Neuronal stem cell (in vitro differentiated cells): ENCODE measurements around the gene ETV2.

Source experiments
- DNase-seq: peaks from one replicate; pipeline ENCODE4 v3.0.0-alpha.2; 2013; ENCODE audit warnings: low spot score
- H2AFZ ChIP-seq: one replicate; pipeline ENCODE4 v1.6.1; 2013; ENCODE audit warnings: mild to moderate bottlenecking, low read length, inconsistent platforms
- H2AK5ac ChIP-seq: 2 replicates; pipeline ENCODE4 v1.6.1; 2013; ENCODE audit warnings: low read depth, mild to moderate bottlenecking, inconsistent platforms, low read length, moderate library complexity, mixed read lengths
- H2BK120ac ChIP-seq: 2 replicates; pipeline ENCODE4 v1.6.1; 2013; ENCODE audit warnings: low read depth, mild to moderate bottlenecking, inconsistent platforms, low read length, moderate library complexity, mixed read lengths
- H2BK12ac ChIP-seq: one replicate; pipeline ENCODE4 v1.6.1; 2013; ENCODE audit warnings: low read length, inconsistent platforms
- H2BK15ac ChIP-seq: 2 replicates; pipeline ENCODE4 v1.6.1; 2013; ENCODE audit warnings: mild to moderate bottlenecking, low read length, inconsistent platforms, mixed read lengths
- H2BK5ac ChIP-seq: one replicate; pipeline ENCODE4 v1.6.1; 2013; ENCODE audit warnings: inconsistent platforms, mild to moderate bottlenecking, low read length, moderate library complexity
- H3K14ac ChIP-seq: one replicate; pipeline ENCODE4 v1.6.1; 2013; ENCODE audit warnings: low read length, inconsistent platforms
- H3K18ac ChIP-seq: 2 replicates; pipeline ENCODE4 v1.6.1; 2013; ENCODE audit warnings: low read length, inconsistent platforms
- H3K23ac ChIP-seq: 2 replicates; pipeline ENCODE4 v1.6.1; 2013; ENCODE audit warnings: low read depth, mild to moderate bottlenecking, mixed read lengths, low read length, inconsistent platforms; ENCODE audit not compliant: poor library complexity
- H3K27ac ChIP-seq: replicated peaks from 3 replicates; pipeline ENCODE4 v1.5.1; 2013; ENCODE audit warnings: low read length, inconsistent platforms
- H3K27me3 ChIP-seq, 3 experiments: 2 replicates each; pipeline ENCODE4 v1.6.1; 2013; ENCODE audit warnings: low read length in 3 of 3, mild to moderate bottlenecking in 2 of 3, inconsistent platforms in 1 of 3, low read depth in 1 of 3, mixed read lengths in 1 of 3, moderate library complexity in 1 of 3; ENCODE audit not compliant: control insufficient read depth in 3 of 3, insufficient read depth in 3 of 3
- H3K36me3 ChIP-seq, 2 donors: replicated peaks in 1 of 2; 2 replicates each; pipeline ENCODE4 v1.6.1; 2013; ENCODE audit warnings: low read length in 2 of 2; ENCODE audit not compliant: control insufficient read depth in 2 of 2, insufficient read depth in 2 of 2
- H3K4ac ChIP-seq: 2 replicates; pipeline ENCODE4 v1.6.1; 2013; ENCODE audit warnings: inconsistent platforms, mild to moderate bottlenecking, low read length, moderate library complexity
- H3K4me1 ChIP-seq, 2 donors: 1 replicate in 1 of 2; 2 replicates in 1 of 2; pipeline ENCODE4 v1.6.1; 2013; ENCODE audit warnings: low read length in 2 of 2, low read depth in 1 of 2; ENCODE audit not compliant: control insufficient read depth in 2 of 2, insufficient read depth in 1 of 2
- H3K4me2 ChIP-seq: one replicate; pipeline ENCODE4 v1.6.1; 2013; ENCODE audit warnings: mild to moderate bottlenecking, low read length, inconsistent platforms; ENCODE audit not compliant: insufficient read depth, poor library complexity, severe bottlenecking
- H3K4me3 ChIP-seq, 2 donors: 2 replicates each; pipeline ENCODE4 v1.5.1; 2013; ENCODE audit warnings: low read length in 2 of 2, mild to moderate bottlenecking in 2 of 2, inconsistent platforms in 1 of 2, moderate library complexity in 1 of 2
- H3K79me1 ChIP-seq: one replicate; pipeline ENCODE4 v1.6.1; 2013; ENCODE audit warnings: low read depth, mild to moderate bottlenecking, inconsistent platforms, low read length, moderate library complexity
- H3K9ac ChIP-seq: one replicate; pipeline ENCODE4 v1.6.1; 2013; ENCODE audit warnings: mild to moderate bottlenecking, low read depth, low read length, inconsistent platforms; ENCODE audit not compliant: poor library complexity
- H3K9me3 ChIP-seq, 2 donors: replicated peaks in 1 of 2; 2 replicates each; pipeline versions ENCODE3 to v1.6.1; 2013; ENCODE audit warnings: low read length in 2 of 2, mild to moderate bottlenecking in 2 of 2, inconsistent platforms in 1 of 2, low read depth in 1 of 2, mixed read lengths in 1 of 2, moderate library complexity in 1 of 2; ENCODE audit not compliant: control insufficient read depth in 2 of 2, insufficient read depth in 1 of 2
- H4K8ac ChIP-seq: one replicate; pipeline ENCODE4 v1.6.1; 2013; ENCODE audit warnings: low read depth, mild to moderate bottlenecking, inconsistent platforms, low read length, moderate library complexity
- H4K91ac ChIP-seq: one replicate; pipeline ENCODE4 v1.6.1; 2013; ENCODE audit warnings: low read length, low read depth, mild to moderate bottlenecking, inconsistent platforms; ENCODE audit not compliant: poor library complexity
- WGBS, 2 donors: extraction: QIAGEN DNeasy Blood & Tissue Kit; methylation state at CpG; one replicate each; pipeline ENCODE4 v1.1.7; 2013; ENCODE audit warnings: missing lambda C conversion rate in 2 of 2, mixed read lengths in 1 of 2; ENCODE audit not compliant: insufficient read length in 2 of 2, insufficient replicate concordance in 1 of 2; ENCODE audit errors: extremely low coverage in 2 of 2; 5-methylcytosine and 5-hydroxymethylcytosine counted together

Gene ETV2

DNA sequence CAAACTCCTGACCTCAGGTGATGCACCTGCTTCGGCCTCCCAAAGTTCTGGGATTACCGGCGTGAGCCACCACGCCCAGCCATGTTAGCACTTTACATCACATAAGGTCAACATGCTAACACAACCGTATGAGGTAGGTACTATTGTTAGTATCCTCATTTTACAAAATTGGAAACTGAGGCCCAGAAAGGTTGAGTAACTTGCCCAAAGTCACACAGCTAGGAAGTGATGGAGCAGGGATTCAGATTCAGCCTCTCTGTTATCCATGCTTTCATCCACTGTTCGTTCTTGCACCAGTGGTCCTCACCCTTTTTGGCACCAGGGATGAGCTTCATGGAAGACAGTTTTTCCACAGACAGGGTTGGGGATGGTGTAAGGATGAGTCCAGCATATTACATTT is 15.2 kb downstream of the ETV2 start:
- Histone ChIP-seq H2BK5ac (no peak overlapping the region), H3K9ac (no peak overlapping the region), H3K79me1 (no peaks in the 10 kb centered on the region), H2AK5ac (no peak overlapping the region), H2BK120ac (no peak overlapping the region), H2AFZ (no peak overlapping the region), H2BK12ac (no peak overlapping the region), H3K27ac (no peak overlapping the region), H3K27me3 (no peaks in the 10 kb centered on the region), H3K14ac (no peak overlapping the region), H3K4me3 (no peak overlapping the region), H3K9me3 (no peaks in the 10 kb centered on the region), H3K4ac (no peak overlapping the region), H3K36me3 (peaks cover 22 to 83% of the 10 kb centered on the region in 2 donors), H3K18ac (no peak overlapping the region), H4K8ac (no peak overlapping the region), H4K91ac (no peak overlapping the region), H2BK15ac (no peak overlapping the region), H3K4me2 (no peak overlapping the region), H3K4me1 (no peaks in the 10 kb centered on the region), H3K23ac (no peak overlapping the region)
- no CpG with 5 or more reads among the region's 6 CpGs for WGBS, 2 donors
- DNase-seq, result no peak

- Histone ChIP-seq H3K4me2 (no peak overlapping the region), H2AK5ac (no peak overlapping the region), H3K79me1 (no peaks in the 10 kb centered on the region), H3K9me3 (no peaks in the 10 kb centered on the region), H3K18ac (no peak overlapping the region), H3K9ac (no peak overlapping the region), H2BK15ac (no peak overlapping the region), H3K4ac (no peak overlapping the region), H4K91ac (no peak overlapping the region), H2BK120ac (no peak overlapping the region), H2BK5ac (no peak overlapping the region), H3K23ac (no peak overlapping the region), H2BK12ac (no peak overlapping the region), H3K4me3 (no peak overlapping the region), H3K4me1 (no peaks in the 10 kb centered on the region), H4K8ac (no peak overlapping the region), H3K27ac (no peak overlapping the region), H3K36me3 (peaks cover 22 to 90% of the 10 kb centered on the region in 2 donors), H2AFZ (no peak overlapping the region), H3K14ac (no peak overlapping the region), H3K27me3 (no peaks in the 10 kb centered on the region)
- DNase-seq, result no peak
- WGBS, 2 donors, result no CpG with 5 or more reads among the region's 15 CpGs
These were observed 16.6 kb downstream of the ETV2 start for GRCh38 chr19:35657904-35658700.

DNA sequence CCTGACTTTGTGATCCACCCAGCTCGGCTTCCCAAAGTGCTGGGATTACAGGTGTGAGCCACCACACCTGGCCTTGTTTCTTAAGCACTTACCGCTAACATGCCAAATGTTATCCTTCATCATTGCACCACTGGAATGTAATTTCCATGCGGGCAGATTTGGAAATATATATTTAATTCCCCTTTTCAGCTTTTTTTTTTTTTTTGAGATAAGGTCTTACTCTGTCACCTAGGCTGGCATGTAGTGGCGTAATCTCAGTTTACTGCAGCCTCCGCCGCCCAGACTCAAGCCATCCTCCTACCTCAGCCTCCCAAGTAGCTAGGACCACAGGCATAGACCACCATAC is 20.4 kb downstream of the ETV2 start:
- H3K9me3 ChIP-seq, result no peaks in the 10 kb centered on the region
- no peak overlapping the region for H2BK12ac ChIP-seq
- peaks cover 15 to 67% of the 10 kb centered on the region in 2 donors for H3K36me3 ChIP-seq
- no peak overlapping the region for H2AFZ ChIP-seq
- no peak overlapping the region for H3K27ac ChIP-seq
- no peak overlapping the region for H2AK5ac ChIP-seq
- no peaks in the 10 kb centered on the region for H3K27me3 ChIP-seq
- no peak overlapping the region for H3K9ac ChIP-seq
- H4K91ac ChIP-seq, result no peak overlapping the region
- no peaks in the 10 kb centered on the region for H3K4me1 ChIP-seq
- no CpG with 5 or more reads among the region's 6 CpGs for WGBS, 2 donors
- no peak overlapping the region for H3K23ac ChIP-seq
- no peaks in the 10 kb centered on the region for H3K79me1 ChIP-seq
- no peak overlapping the region for H3K4me2 ChIP-seq
- no peak overlapping the region for H2BK15ac ChIP-seq
- no peak overlapping the region for H3K18ac ChIP-seq
- H3K14ac ChIP-seq, result no peak overlapping the region
- no peak overlapping the region for H2BK120ac ChIP-seq
- H3K4ac ChIP-seq, result no peak overlapping the region
- DNase-seq, result no peak
- H3K4me3 ChIP-seq, result no peak overlapping the region
- no peak overlapping the region for H4K8ac ChIP-seq
- H2BK5ac ChIP-seq, result no peak overlapping the region

DNA sequence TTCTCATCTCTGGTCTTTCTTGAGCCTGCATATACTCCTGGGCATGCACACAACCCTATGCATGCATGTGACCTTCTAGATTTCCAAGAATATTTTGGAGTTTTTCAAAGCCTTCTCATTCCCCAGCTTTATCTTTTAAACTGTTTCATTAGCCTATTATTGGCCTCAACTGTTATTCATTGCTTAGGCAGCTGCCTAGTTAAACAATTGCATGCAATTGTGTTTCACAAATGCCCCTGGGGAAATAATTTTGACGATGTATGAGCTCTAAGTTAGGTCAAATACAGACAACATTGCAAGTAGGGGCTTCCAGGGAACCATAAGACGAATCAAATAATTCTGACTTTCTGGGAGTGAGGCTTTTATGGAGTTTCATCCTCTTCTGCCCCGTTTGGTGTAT is 22.4 kb downstream of the ETV2 start:
- H3K18ac ChIP-seq, result no peak overlapping the region
- no peak for DNase-seq
- no peak overlapping the region for H2BK15ac ChIP-seq
- peaks cover 3 to 46% of the 10 kb centered on the region in 2 donors for H3K36me3 ChIP-seq
- no peak overlapping the region for H4K91ac ChIP-seq
- H3K27me3 ChIP-seq, result no peaks in the 10 kb centered on the region
- no peaks in the 10 kb centered on the region for H3K79me1 ChIP-seq
- H2BK5ac ChIP-seq, result no peak overlapping the region
- no peak overlapping the region for H2AFZ ChIP-seq
- H3K27ac ChIP-seq, result no peak overlapping the region
- no peak overlapping the region for H3K9ac ChIP-seq
- no peak overlapping the region for H2BK12ac ChIP-seq
- WGBS, 2 donors, result no CpG with 5 or more reads among the region's 3 CpGs
- no peak overlapping the region for H2AK5ac ChIP-seq
- no peak overlapping the region for H3K4ac ChIP-seq
- no peak overlapping the region for H2BK120ac ChIP-seq
- H3K23ac ChIP-seq, result no peak overlapping the region
- no peak overlapping the region for H4K8ac ChIP-seq
- no peaks in the 10 kb centered on the region for H3K4me1 ChIP-seq
- H3K4me3 ChIP-seq, result no peak overlapping the region
- no peak overlapping the region for H3K14ac ChIP-seq
- H3K4me2 ChIP-seq, result no peak overlapping the region
- H3K9me3 ChIP-seq, result no peaks in the 10 kb centered on the region
